ENCODE data around the gene HSPA4.
"Not testable (repeated sequence)": the region's sequence is repeated elsewhere in the genome, so short reads cannot be mapped to it uniquely, and the experiment has no call there.

Gene HSPA4

DNA sequence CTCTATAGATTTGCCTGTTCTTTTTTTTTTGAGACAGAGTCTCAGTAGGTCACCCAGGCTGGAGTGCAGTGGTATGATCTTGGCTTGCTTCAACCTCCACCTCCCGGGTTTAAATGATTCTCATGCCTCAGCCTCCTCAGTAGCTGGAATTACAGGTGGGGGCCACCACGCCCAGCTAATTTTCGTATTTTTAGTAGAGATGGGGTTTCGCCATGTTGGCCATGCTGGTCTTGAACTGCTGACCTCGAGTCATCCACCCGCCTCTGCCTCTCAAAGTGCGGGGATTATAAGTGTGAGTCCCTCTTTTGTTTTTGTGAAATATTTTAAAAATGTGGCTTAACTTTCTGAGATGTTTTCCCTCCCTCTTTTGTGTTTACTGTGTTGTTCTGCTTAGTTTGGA, 29.2 kb downstream of the HSPA4 start:
- TF ChIP-seq, protein P1, sequence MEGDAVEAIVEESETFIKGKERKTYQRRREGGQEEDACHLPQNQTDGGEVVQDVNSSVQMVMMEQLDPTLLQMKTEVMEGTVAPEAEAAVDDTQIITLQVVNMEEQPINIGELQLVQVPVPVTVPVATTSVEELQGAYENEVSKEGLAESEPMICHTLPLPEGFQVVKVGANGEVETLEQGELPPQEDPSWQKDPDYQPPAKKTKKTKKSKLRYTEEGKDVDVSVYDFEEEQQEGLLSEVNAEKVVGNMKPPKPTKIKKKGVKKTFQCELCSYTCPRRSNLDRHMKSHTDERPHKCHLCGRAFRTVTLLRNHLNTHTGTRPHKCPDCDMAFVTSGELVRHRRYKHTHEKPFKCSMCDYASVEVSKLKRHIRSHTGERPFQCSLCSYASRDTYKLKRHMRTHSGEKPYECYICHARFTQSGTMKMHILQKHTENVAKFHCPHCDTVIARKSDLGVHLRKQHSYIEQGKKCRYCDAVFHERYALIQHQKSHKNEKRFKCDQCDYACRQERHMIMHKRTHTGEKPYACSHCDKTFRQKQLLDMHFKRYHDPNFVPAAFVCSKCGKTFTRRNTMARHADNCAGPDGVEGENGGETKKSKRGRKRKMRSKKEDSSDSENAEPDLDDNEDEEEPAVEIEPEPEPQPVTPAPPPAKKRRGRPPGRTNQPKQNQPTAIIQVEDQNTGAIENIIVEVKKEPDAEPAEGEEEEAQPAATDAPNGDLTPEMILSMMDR (IDR thresholded peaks at IDR 0.05): no peak
- DNase-seq (ENCODE audit: low spot score): no peak
- H3K27ac ChIP-seq: no peak overlapping the region
- no peak overlapping the region for H3K4me3 ChIP-seq

DNA sequence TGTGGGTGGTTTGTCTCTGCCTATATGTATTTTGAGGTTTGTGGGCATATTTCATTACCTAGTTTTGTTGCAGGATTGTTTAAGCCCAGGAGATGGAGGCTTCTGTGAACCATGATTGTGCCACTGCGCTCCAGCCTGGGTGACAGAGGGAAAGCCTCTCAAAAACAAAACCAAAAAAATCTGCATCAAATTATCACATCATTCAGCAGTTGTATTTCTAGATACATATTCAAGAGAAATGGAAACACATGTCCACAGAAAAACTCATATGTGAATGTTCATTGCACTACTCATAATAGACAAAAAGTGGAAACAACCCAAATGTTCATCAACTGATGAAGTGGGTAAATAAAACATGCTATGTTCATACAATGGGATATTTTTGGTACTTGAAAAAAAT, 29.9 kb downstream of the HSPA4 start:
- Histone ChIP-seq H3K27ac (no peak overlapping the region), H3K4me3 (no peak overlapping the region)
- DNase-seq (ENCODE audit: low spot score): no peak
- TF ChIP-seq, protein P1 (IDR thresholded peaks at IDR 0.05): no peak

DNA sequence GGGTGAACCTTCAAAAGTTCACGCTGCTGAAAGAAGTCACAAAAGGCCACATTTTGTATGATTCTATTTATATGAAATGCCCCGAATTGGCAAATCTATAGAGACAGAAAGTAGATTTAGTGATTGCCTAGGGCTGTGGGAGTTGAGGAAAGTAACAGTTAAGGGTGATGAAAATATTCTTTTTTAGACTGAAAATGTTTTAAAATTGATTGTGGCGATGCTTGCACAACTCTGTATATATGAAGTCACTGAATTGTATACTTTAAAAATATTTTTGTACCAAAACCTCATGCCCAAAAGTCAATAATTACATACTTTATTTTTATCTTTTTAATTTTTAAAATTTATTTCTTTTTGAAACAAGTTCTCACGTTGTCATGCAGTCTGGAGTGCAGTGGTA, 30.3 kb downstream of the HSPA4 start:
- TF ChIP-seq, protein P1 (IDR thresholded peaks at IDR 0.05): no peak
- Histone ChIP-seq H3K4me3 (no peak overlapping the region), H3K27ac (no peak overlapping the region)
- no peak for DNase-seq (ENCODE audit: low spot score)

DNA sequence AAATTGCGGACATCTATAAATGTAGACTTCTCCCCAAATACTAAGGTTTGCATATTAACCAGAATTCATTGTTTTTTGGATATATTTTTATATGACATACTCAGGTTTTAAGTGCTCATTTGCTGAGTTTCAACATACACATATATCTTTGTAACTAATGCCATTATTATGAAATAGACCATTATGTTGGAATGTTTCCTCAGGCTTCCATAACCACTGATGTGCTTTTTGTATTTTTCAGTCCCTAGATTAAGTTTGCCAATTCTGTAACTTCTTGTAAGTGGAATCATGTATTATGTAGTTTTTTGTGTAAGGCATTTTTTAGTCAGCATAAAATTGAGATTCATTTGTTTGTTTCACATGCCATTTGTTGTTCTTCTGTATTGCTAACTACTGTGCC, 32.1 kb downstream of the HSPA4 start:
- H3K4me3 ChIP-seq: no peak overlapping the region
- no peak overlapping the region for H3K27ac ChIP-seq
- TF ChIP-seq, protein P1 (IDR thresholded peaks at IDR 0.05): no peak
- no peak for DNase-seq (ENCODE audit: low spot score)

DNA sequence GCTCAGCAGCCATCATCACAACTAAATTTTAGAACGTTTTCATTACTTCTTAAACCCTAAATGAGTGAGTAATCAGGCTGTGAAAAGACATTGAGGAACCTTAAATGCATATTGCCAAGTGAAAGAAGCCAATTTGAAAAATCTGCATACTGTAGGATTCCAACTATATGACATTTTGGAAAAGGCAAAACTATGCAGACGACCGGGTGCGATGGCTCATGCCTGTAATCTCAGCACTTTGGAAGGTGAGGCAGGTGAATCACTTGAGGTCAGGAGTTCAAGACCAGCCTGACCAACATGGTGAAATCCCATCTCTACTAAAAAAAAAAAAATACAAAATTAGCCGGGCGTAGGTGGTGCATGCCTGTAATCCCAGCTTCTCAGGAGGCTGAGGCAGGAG, 33.4 kb downstream of the HSPA4 start:
- not testable (repeated sequence) for H3K4me3 ChIP-seq; DNase-seq (ENCODE audit: low spot score); H3K27ac ChIP-seq

DNA sequence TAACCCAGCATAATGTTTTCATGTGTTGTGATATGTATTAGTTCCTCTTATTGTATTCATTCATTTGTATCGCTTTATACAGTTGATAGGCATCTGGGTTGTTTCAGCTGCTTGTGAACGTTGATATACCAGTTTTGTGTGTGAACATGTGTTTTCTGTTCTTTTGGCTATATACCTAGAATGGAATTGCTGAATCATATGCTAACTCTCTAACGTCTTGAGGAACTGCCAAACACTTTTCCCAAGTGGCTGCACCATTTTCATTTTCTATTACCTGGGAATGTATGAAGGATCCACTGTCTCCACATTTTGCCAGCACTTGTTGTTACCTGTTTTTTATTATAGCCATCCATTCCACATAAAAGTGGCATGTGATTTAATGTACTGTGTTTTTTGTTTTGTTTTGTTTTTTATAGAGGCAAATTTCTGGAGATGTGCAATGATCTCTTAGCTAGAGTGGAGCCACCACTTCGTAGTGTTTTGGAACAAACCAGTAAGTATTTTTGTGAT, 34.6 kb downstream of the HSPA4 start:
- TF ChIP-seq, protein P1 (IDR thresholded peaks at IDR 0.05): no peak
- H3K27ac ChIP-seq: no peak overlapping the region
- DNase-seq (ENCODE audit: low spot score): no peak
- no peak overlapping the region for H3K4me3 ChIP-seq

DNA sequence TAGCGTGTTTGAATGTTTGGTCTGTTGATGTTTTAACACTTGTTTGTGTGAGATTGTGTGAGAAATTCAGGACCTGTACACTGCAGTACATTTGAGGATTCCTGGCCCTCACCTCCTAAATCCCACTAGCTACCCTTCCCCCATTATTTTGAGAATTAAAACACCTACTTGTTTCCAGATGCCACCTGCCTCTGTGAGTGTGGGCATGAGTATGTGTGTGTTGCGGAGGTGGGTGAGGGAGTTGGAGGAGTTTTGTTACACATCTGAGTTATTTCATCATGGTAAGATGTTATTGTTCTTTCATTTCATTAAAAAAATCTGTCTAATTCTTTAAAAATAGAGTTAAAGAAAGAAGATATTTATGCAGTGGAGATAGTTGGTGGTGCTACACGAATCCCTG, 36.3 kb downstream of the HSPA4 start:
- TF ChIP-seq, protein P1 (IDR thresholded peaks at IDR 0.05): no peak
- no peak for DNase-seq (ENCODE audit: low spot score)
- Histone ChIP-seq H3K27ac (no peak overlapping the region), H3K4me3 (no peak overlapping the region)

DNA sequence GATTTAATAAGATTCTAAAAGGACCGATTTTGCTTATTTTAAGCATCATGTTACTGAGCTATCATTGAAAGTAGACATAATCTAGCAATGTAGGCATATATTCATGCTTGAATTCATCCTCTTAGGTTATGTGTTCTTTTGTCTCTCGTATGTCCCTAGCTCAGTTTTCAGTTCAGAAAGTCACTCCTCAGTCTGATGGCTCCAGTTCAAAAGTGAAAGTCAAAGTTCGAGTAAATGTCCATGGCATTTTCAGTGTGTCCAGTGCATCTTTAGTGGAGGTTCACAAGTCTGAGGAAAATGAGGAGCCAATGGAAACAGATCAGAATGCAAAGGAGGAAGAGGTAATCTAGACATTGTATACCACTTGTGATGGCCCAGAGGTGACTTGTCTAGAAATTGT, 39.2 kb downstream of the HSPA4 start:
- no peak overlapping the region for H3K27ac ChIP-seq
- DNase-seq (ENCODE audit: low spot score): no peak
- TF ChIP-seq, protein P1 (IDR thresholded peaks at IDR 0.05): no peak

More for the DNA sequence above, 39.2 kb downstream of the HSPA4 start:
- no peak overlapping the region for H3K4me3 ChIP-seq
